HG02763 (cell line): ENCODE data around the gene FAM114A2.
"Not testable (repeated sequence)": the region's sequence is repeated elsewhere in the genome, so short reads cannot be mapped to it uniquely, and the experiment has no call there.

ENCODE experiments used
- ATAC-seq: cut with Tn5 transposase; IDR thresholded peaks from one replicate; pipeline ENCODE4 v1.9.1; 2021; ENCODE audit warnings: mild to moderate bottlenecking, moderate library complexity; ENCODE audit not compliant: unreplicated experiment

FAM114A2 gene

GRCh38 chr5:154038707-154039457 lies at the start of gene FAM114A2, which contains the start of gene MFAP3:
Gene FAM114A2 (minus strand): TSS chr5:154038910. CDS start chr5:154034953, 3,957 bp downstream.
Gene MFAP3 (plus strand): TSS chr5:154038967. CDS start chr5:154049723, 10,756 bp downstream.
- ATAC-seq = peak; percentile 97

- no peak for ATAC-seq
Observed at GRCh38 chr5:154087260-154087659, 48.5 kb upstream of the FAM114A2 start.

GRCh38 chr5:154086641-154087040 lies 47.9 kb upstream of the FAM114A2 start:
- ATAC-seq = no peak

DNA sequence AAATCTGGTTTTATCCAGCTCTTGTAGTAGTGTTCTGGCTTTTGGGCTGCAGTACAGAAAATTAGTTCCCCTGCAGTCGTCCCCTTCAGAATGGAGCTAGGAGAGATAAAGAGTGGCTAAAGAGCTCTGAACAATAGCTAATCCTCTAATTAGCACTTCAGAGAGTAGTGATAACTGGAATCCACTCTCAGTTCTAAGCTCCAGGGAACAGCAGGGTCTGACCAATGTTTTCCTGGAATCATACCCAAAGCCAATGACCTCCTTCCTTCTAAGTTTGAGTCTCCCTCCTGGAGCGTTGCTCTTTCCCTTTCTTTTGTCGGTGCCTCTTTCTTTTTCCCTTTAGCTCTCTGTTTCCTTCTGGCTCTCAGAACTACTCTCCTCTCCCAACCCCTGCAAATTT lies 47.4 kb upstream of the FAM114A2 start:
- ATAC-seq = no peak

DNA sequence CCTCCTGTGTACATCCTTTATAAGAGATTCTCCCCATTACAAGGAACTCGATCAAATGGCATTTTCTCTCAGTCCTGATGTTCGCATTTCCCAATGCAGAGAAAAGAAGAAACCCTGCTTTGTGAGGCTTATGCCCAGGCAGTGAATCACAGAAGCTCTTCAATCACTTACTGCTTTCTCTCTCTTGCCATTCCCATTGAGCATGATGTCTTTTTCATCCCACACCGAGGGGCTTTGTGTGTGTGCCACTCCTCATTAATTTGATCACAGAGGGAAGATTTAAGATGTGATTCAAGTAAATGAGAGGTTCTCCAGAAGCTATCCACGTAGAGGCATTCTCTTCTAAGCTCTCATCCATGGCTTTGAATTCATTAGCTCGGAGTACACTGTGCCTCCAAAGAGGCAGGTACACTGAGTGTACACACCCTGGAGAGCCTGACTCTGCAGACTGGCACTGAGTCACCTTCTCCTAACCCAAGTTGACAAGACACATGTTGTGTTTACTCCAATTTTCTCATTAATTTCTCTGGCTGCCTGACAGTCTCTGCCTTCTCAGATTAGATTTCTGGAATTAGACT lies 45.4 kb upstream of the FAM114A2 start:
- ATAC-seq = no peak

DNA sequence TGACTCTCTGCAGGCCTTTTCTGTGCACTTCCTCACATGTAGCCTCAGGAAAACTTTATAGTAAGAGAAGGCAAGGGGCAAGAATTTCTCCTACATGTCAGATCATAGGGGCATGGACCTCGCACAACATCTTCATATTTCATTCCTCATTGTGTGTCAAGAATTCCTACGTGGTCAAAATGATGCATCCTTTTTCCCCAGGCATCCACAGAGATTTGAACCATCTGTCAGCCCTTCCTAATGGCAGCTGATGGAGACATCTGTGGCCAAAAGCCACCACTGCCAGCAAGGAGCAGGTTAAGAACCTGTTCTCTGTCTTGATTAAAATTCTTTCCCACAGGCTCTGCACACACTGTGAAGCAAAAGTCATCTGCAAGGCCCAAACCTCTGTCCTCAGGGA lies 42.5 kb upstream of the FAM114A2 start:
- no peak for ATAC-seq

- no peak for ATAC-seq
Observed at GRCh38 chr5:154078272-154078671, 39.6 kb upstream of the FAM114A2 start.

DNA sequence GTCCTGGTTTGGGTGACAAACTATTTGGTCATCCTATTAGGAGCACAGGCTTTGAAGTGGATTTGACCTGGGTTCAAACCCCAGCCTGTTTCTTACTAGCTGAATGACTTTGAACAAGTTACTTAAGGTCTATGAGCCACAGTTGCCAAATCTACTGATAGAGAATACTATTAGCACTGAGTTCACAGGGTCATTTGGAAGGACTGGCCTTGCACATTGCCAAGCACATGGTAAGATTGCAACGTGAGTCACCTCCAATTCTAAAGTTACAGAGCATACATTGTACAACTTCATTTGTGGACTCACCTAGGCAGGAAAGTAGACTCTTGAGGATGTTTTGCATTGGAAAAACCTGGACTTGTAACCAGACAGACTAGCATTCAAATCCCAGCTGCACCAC lies 39.0 kb upstream of the FAM114A2 start:
- no peak for ATAC-seq

DNA sequence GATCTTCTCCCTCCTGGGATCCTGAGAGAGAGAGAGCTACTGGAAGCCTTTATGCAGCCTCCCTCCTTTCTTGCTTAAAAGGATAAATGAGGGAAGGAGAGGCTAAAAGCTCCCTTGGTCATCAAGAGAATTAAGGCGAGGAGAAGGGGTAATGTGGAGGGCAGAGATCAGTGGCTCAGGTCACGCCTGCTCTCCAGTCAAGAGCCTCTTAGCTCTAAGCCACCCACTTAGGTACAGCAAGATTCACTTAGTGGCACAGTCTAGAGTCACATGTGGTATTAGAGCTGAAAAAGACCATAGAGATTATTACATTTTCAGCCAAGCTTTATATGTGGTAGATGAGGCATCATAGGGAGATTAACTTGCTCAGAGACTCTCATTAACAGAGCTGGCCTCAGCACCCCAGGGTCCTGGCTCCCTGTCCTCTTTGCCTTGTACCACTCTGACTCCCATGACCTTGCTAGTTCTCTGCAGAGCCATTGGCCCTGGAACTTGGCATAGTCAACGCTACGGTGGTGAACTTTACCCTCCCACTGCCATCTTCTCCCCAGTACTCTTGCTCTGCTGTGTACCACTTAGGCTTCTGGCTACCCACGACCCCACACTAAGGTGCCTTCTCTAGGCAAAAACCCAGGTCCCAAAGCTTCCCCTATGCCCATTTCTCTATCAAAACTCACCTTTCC lies 37.7 kb upstream of the FAM114A2 start:
- no peak for ATAC-seq

DNA sequence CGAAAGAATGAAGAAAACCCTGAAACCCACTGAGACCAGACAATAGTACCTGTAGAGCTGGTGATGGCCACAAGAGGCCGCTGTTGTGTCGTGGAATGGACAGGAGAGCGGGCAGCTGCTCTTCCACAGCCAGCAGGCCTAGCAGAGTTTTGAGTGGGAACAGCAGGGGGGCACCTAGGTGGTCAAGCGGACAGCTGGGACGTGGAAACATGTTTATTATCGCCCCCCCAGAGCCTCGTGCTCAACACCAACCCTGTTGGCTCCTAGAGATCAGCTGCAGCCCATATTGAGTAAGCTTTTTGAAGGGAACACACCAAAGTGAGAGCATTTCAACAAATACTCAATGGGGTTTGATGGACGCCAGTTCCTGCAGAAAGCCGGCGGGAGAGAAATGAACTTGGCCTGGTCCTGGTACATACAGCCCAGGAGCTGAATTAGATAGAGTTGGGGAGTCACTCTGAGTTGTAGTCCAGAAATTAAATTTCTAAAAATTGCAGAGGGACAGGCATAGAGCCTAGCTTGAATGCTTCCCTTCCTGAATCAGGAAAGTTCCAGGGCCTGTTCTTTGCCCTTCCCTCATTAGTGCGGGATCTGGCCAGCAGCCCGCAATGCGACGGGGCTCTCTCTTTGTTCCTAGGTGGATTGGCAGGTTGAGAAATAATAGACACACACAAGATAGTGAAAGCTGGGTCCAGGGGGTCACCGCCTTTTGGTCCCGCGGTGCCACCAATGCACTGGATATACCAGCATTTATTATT lies 33.9 kb upstream of the FAM114A2 start:
- ATAC-seq = peak; percentile 95

- no peak for ATAC-seq
Observed at GRCh38 chr5:154071799-154072413, 33.2 kb upstream of the FAM114A2 start.

- ATAC-seq = not testable (repeated sequence)
Observed at GRCh38 chr5:154069854-154070253, 31.1 kb upstream of the FAM114A2 start.

- no peak for ATAC-seq
Observed at GRCh38 chr5:154065971-154066370, 27.3 kb upstream of the FAM114A2 start.

DNA sequence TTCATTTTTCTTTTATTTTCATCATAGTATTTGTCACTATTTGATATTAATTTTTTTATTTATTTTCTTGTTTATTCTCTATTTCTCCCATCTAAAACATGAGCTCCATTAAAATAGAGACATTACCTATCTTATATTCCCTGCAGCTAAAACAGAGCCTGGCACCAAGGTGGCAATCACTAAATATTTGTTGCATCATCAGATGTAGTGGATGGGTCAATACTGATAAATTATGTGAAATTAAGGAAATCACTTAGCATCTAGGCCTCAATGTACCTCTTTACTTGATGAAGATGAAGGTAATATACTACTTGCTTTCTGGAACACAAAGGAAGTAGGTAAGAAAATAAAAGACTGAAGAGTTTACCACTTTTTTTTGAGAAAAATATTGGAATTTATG lies 24.7 kb upstream of the FAM114A2 start:
- ATAC-seq = no peak

GRCh38 chr5:154060606-154061005 lies 21.9 kb upstream of the FAM114A2 start:
- ATAC-seq = no peak

DNA sequence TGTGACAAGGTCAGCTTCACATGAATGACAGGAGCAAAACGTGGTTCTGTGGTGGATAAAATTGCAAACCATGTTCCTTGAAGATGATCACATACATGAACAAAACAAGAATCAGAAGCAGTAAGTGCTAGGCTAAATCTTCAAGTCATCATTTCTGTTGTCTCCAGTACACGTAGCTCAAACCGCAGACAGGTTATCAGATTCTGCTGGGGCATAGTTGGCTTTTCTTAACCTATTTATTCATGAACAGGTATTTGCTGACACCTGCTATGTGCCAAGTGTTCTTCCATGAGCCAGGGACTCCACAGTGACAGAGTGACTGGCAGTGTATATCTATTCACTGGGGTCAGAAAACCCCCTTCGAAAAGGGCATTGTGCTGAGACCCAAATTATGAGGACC lies 20.9 kb upstream of the FAM114A2 start:
- ATAC-seq = no peak

DNA sequence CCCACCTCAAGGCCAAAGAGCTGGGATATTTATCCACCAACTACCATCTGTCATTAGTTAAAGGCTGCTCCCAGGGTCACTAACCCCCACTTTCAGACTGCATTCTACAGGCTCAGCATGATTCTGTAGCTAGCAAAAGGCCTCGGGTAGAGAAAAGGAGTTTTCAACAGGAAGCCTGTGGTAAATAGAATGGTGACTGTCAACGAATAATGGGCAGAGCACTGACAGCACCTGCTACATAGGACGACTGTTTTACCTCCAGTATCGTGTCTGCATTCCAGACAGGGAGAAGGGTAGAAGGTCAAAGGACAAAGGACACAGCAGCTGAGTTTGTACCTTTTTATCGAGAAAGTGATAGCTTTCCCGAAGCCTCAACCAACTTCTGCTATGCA lies 20.3 kb upstream of the FAM114A2 start:
- peak; percentile 60 for ATAC-seq

DNA sequence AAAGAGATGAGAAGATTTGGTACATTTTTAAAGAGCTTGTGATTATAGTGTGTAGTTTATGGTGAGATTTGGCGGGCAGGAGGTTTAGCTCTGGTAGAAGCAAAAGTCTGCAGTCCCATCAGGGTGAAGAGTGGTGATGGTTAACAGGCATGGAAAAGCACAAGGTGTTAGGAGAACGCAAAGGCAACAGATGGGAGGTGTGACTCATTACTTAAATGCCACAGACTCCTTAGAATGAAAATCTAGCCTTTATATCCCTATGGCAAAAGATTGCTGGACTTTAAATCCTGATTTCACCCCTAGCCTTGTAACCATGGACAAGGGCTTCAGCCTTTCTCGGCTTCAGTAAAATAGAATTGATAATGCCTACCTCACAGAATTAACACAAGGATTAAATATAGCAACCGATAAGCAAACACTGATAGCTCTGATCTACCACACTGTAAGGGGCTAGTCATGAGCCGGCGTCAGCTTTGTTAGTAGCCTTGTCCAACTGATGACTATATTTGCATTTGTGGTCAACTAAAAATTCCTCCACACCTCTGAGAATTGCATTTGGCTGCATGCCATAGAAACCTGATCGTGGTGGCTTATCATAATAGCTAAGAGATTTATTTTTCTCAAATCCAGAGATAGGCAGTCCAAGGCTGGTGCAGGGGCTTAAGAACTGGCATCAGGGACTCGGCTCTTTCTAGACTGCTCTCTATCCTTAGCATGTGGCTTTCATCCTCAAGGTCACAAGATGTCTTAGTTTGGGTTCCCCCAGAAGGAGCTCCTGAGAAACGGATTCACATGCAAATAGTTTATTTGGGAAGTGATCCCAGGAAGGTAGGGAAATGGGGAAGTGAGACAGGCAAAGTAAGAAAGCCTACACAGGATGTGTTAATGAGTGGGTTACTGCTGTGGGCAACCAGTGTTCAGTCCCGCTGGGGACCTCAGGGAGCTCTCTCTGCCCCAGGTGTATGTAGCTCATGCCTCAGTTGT lies 19.6 kb upstream of the FAM114A2 start:
- peak; percentile 48 for ATAC-seq

GRCh38 chr5:154055201-154055600 lies 16.5 kb upstream of the FAM114A2 start:
- no peak for ATAC-seq

GRCh38 chr5:154053468-154053867 lies 14.8 kb upstream of the FAM114A2 start:
- no peak for ATAC-seq
